Karpas-422 (cell line): ENCODE data around the gene CDAN1. TPM values are rescaled to one million over a fixed set of nuclear protein-coding genes. Genes with fewer than 3 reads are reported as not detected.

ENCODE experiments used
- DNase-seq: peaks from one replicate; pipeline ENCODE4 v3.0.0-alpha.2; 2015
- H2AFZ ChIP-seq: fragments of 200-600 bp; sonication (generic); 2 replicates; pipeline ENCODE4 v1.6.1; 2014; ENCODE audit warnings: antibody characterized with exemption, low read length, mixed read lengths
- H3K27ac ChIP-seq: fragments of 200-600 bp; sonication (generic); 2 replicates; pipeline ENCODE4 v1.5.1; 2014; ENCODE audit warnings: mild to moderate bottlenecking, low read length, moderate library complexity
- H3K27me3 ChIP-seq: fragments of 200-600 bp; sonication (generic); 2 replicates; pipeline ENCODE4 v1.6.1; 2014; ENCODE audit warnings: low read length, mixed read lengths
- H3K36me3 ChIP-seq: fragments of 200-600 bp; sonication (generic); 2 replicates; pipeline ENCODE4 v1.6.1; 2014; ENCODE audit warnings: low read length, mixed read lengths; ENCODE audit not compliant: insufficient read depth
- H3K4me1 ChIP-seq: fragments of 200-600 bp; sonication (generic); 2 replicates; pipeline ENCODE4 v1.6.1; 2014; ENCODE audit warnings: mild to moderate bottlenecking, low read length, mixed read lengths
- H3K4me2 ChIP-seq: fragments of 200-600 bp; sonication (generic); 2 replicates; pipeline ENCODE4 v1.6.1; 2014; ENCODE audit warnings: low read length, low read depth, mild to moderate bottlenecking; ENCODE audit not compliant: poor library complexity, severe bottlenecking
- H3K4me3 ChIP-seq: fragments of 200-600 bp; sonication (generic); 2 replicates; pipeline ENCODE4 v1.5.1; 2014; ENCODE audit warnings: mild to moderate bottlenecking, antibody characterized with exemption, low read length, mixed read lengths
- H3K79me2 ChIP-seq: fragments of 200-600 bp; sonication (generic); 2 replicates; pipeline ENCODE4 v1.6.1; 2014; ENCODE audit warnings: mild to moderate bottlenecking, low read length, mixed read lengths
- H3K9ac ChIP-seq: fragments of 200-600 bp; sonication (generic); 2 replicates; pipeline ENCODE4 v1.6.0; 2014; ENCODE audit warnings: low read length
- H3K9me2 ChIP-seq: fragments of 200-600 bp; sonication (generic), shearing (Covaris generic); replicated peaks from 2 replicates; pipeline ENCODE4 v1.6.0; 2014; ENCODE audit warnings: mild to moderate bottlenecking, low read length, moderate library complexity; ENCODE audit not compliant: insufficient read depth
- H3K9me3 ChIP-seq: fragments of 300-700, 200-600 bp; sonication (generic); 2 replicates; pipeline ENCODE4 v1.6.1; 2014; ENCODE audit warnings: low read length, mixed read lengths
- H4K20me1 ChIP-seq: fragments of 200-600 bp; sonication (generic); 2 replicates; pipeline ENCODE4 v1.6.1; 2014; ENCODE audit warnings: mild to moderate bottlenecking, antibody characterized with exemption, low read length, low read depth; ENCODE audit not compliant: insufficient read depth
- total RNA-seq: library from RNA; depleted of rRNA; stranded (reverse); fragments of >200 nt; shearing (Covaris generic); gene quantifications from 2 replicates; pipeline ENCODE4 v1.2.3, GENCODE V29; 2014; ENCODE audit warnings: low replicate concordance

Gene CDAN1
- total RNA-seq, 1 experiment from 2014 or later: 35.9 TPM

DNA sequence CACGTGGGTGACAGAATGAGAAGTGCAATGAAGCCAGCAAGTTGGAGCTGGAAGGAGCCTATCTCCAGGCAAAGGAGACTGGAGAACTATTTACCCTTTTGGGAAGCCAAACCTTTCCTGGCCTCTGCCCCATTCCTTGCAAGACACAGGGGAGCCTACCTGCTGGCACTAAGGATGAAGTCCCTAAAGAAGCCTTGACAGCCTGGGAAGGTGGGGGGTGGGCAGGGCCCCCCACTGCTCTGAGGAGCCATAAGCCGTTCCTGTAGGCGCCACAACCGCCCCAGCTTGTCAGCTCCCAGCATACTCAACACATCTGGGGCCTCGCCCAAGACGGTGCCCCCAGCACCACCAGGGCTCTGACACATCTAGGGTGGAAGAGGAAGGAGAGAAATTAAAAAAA, 5.5 kb downstream of the CDAN1 start:
- Histone ChIP-seq H3K4me1 (peaks cover 11% of the 10 kb centered on the region), H3K27ac (no peak overlapping the region), H3K9me3 (no peaks in the 10 kb centered on the region), H3K9ac (no peak overlapping the region), H3K9me2 (no peaks in the 10 kb centered on the region), H3K79me2 (peaks cover 24% of the 10 kb centered on the region), H3K4me2 (no peak overlapping the region), H2AFZ (no peak overlapping the region), H3K36me3 (peaks cover 22% of the 10 kb centered on the region), H4K20me1 (no peaks in the 10 kb centered on the region; the same call in 1 of the 2 replicates), H3K27me3 (no peaks in the 10 kb centered on the region), H3K4me3 (no peak overlapping the region)
- no peak for DNase-seq

DNA sequence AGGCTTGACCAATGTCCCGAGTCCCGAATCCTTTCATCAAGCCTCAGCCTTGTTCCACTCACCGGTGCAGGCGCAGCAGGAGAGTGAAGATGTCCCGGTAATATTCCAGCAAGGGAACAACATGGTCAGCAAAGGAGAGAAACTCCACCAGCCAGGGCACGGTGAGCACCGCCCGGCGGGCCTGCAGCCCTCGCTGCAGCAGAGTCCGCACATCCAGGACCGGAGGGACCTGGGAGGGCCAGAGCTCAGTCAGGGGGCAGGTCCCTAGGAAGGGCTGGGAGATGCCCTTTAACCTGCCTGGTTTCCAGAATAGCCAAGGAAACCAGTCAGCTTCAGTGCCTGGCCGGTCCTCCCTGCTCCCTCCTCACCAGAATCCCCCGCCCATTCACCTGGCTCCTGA, 6.4 kb downstream of the CDAN1 start:
- no peaks in the 10 kb centered on the region for H3K9me2 ChIP-seq
- peaks cover 6% of the 10 kb centered on the region for H3K4me1 ChIP-seq
- no peak overlapping the region for H3K9ac ChIP-seq
- H3K79me2 ChIP-seq: peaks cover 15% of the 10 kb centered on the region
- H3K4me2 ChIP-seq: no peak overlapping the region
- DNase-seq: no peak
- H3K36me3 ChIP-seq: peaks cover 25% of the 10 kb centered on the region
- no peak overlapping the region for H2AFZ ChIP-seq
- no peaks in the 10 kb centered on the region for H3K27me3 ChIP-seq
- no peak overlapping the region for H3K27ac ChIP-seq
- no peaks in the 10 kb centered on the region for H3K9me3 ChIP-seq
- H3K4me3 ChIP-seq: no peak overlapping the region
- no peaks in the 10 kb centered on the region for H4K20me1 ChIP-seq

DNA sequence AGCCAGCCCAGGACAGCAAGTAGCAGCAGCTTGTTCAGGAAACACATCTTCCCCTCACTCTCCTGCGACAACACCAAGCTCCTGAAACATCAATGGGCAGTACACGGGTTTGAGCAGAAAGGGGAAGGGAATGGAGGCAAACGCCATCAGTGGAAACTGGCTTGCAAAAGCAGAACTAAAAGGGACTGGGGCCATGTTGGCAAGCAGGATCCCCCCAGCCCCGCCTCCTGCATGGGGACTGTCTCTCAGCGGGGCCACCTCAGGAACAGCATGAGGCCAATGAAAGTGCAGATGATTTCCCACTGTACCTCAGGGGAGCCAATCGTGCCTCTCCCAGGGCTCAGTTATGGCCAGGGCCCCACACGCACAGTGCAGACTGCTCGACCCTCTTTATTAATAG, 6.8 kb downstream of the CDAN1 start:
- Histone ChIP-seq H3K36me3 (peaks cover 23% of the 10 kb centered on the region), H3K27me3 (no peaks in the 10 kb centered on the region), H4K20me1 (no peaks in the 10 kb centered on the region), H3K9me3 (no peaks in the 10 kb centered on the region), H3K9ac (no peak overlapping the region), H3K4me3 (no peak overlapping the region), H3K9me2 (no peaks in the 10 kb centered on the region), H3K27ac (no peak overlapping the region), H3K4me2 (no peak overlapping the region), H2AFZ (no peak overlapping the region), H3K4me1 (peaks cover 2% of the 10 kb centered on the region; the same call in 1 of the 2 replicates), H3K79me2 (peaks cover 11% of the 10 kb centered on the region)
- no peak for DNase-seq

DNA sequence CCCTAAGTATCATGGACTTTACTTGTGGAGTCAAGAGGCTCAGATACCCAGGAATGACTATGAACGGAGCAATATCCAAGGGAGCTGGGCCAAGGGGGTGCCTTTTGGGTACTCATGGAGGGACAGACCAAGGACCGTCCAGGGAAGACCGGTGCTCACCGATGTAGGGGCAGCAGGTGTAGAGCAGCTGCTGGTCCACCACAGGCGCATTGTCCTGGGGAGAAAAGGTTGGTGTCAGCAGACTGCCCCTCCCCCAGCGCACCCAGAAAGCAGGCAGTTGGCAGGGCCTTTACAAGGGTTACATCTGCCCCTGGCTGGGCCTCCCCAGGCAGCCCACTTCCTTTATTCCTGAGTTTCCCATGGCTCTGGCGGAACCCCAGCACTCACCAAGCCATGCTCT, 7.5 kb downstream of the CDAN1 start:
- no peak overlapping the region for H3K9ac ChIP-seq
- no peaks in the 10 kb centered on the region for H3K27me3 ChIP-seq
- DNase-seq: no peak
- no peaks in the 10 kb centered on the region for H4K20me1 ChIP-seq
- no peak overlapping the region for H3K4me3 ChIP-seq
- H3K9me3 ChIP-seq: no peaks in the 10 kb centered on the region
- no peaks in the 10 kb centered on the region for H3K4me1 ChIP-seq
- H3K27ac ChIP-seq: no peak overlapping the region
- H2AFZ ChIP-seq: no peak overlapping the region
- no peak overlapping the region for H3K4me2 ChIP-seq
- H3K79me2 ChIP-seq: peaks cover 7% of the 10 kb centered on the region; the same call in 1 of the 2 replicates
- H3K9me2 ChIP-seq: no peaks in the 10 kb centered on the region
- H3K36me3 ChIP-seq: peaks cover 23% of the 10 kb centered on the region

DNA sequence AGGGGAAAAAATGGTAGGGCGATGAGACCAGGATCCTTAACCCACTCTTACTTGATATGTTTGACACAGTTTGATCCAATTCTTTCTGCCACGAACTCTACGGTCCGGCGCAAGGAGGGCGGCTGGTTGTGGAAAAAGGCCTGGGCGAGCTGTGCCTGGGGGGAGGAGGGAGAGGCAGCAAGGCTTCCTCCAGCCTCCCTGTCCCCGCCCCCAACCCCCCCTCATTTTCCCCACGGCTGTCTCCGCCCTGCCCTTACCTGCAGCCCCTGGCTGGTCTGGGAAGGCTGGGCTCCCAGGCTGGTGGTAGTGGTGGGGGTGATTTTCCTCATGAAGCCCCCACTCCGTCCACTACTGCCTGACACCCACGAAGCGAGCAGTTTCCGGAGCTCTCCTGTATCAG, 8.0 kb downstream of the CDAN1 start:
- Histone ChIP-seq H4K20me1 (no peaks in the 10 kb centered on the region), H3K9me3 (no peaks in the 10 kb centered on the region), H3K36me3 (peaks cover 27% of the 10 kb centered on the region), H3K9ac (no peak overlapping the region), H3K79me2 (0 out of 2 replicates have a peak, but pooled peaks cover 2% of the 10 kb centered on the region), H3K4me2 (no peak overlapping the region), H3K4me1 (no peaks in the 10 kb centered on the region), H3K27me3 (no peaks in the 10 kb centered on the region), H3K9me2 (no peaks in the 10 kb centered on the region), H2AFZ (no peak overlapping the region), H3K4me3 (no peak overlapping the region), H3K27ac (no peak overlapping the region)
- no peak for DNase-seq

DNA sequence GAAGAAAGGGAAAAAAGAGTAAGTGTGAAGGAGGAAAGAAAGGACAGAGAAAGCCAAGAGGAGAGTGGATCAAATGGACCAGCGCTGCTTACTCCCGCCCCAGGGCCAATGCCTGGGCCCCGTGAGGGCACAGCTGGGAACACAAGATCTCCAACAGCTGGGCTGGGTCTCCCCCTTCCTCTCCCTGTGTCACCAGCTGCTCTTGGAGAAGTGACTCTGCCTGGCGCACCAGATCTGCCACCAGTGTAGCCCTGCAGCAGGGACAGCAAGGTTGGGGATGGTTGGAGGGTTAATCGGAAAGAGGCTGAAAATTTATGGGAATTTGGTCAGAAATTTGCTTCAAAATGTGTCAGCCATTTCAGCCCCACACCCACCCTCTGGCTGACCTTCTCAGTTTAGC, 8.4 kb downstream of the CDAN1 start:
- Histone ChIP-seq H3K4me1 (no peaks in the 10 kb centered on the region), H3K36me3 (peaks cover 27% of the 10 kb centered on the region), H3K4me3 (no peak overlapping the region), H3K9me2 (no peaks in the 10 kb centered on the region), H3K9ac (no peak overlapping the region), H2AFZ (no peak overlapping the region), H4K20me1 (no peaks in the 10 kb centered on the region), H3K79me2 (no peaks in the 10 kb centered on the region), H3K9me3 (no peaks in the 10 kb centered on the region), H3K27me3 (no peaks in the 10 kb centered on the region), H3K27ac (no peak overlapping the region), H3K4me2 (no peak overlapping the region)
- no peak for DNase-seq

DNA sequence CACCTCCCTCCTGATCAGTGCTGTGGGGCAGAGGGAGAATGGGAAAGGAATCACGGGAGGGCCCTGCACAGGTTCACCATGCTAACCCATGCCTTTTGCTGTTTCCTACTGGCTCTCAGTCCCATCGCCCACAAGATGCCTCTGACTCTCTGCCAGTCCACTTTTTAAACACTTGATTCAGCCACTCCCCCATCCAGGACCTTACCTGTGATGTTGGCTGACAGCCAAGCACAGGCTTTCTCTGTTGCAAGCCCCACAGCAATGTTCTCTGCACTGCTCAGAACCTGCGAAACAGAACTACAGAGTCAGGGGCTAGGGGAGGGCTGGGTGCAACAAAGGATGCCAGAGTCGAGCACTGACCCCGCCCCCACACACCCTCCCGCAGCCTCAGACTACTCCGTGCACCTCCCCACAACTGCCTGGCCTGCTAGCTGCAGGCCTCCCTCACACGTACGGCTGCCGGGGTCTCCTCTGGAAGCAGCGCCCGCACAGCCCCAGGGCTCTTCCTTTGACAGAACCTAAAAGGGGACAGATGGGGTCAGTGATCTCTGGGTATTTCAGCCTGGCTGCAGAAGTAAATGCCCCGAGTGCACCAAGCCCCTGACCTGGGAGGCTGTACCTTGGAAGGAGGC, 9.1 kb downstream of the CDAN1 start:
- no peak overlapping the region for H2AFZ ChIP-seq
- H3K27ac ChIP-seq: no peak overlapping the region
- H3K4me2 ChIP-seq: no peak overlapping the region
- H3K9me3 ChIP-seq: no peaks in the 10 kb centered on the region
- H3K36me3 ChIP-seq: peaks cover 30% of the 10 kb centered on the region
- no peaks in the 10 kb centered on the region for H3K27me3 ChIP-seq
- H3K79me2 ChIP-seq: no peaks in the 10 kb centered on the region
- no peak for DNase-seq
- H3K4me1 ChIP-seq: no peaks in the 10 kb centered on the region
- H3K9ac ChIP-seq: no peak overlapping the region
- no peaks in the 10 kb centered on the region for H3K9me2 ChIP-seq
- no peak overlapping the region for H3K4me3 ChIP-seq
- 0 out of 2 replicates have a peak, but pooled peaks cover 3% of the 10 kb centered on the region for H4K20me1 ChIP-seq

DNA sequence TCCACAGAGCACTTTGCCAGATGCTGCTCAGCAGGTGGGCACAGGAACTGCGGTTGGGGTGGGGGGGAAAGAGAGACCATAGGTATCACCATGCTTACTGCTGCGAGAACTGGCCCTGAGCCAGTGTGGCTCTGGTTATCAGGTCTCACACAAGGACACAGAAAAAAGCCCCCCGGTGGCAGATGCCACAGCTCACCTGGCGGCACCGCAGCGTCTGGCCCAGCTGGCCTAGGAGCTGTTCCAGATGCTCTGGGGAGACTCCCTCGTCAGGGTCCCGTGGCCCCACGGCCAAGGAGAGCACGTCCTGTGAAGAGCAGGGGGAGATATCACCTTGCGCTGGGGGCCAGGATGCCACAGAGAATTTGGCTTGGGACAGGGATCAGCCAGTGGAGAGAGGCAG, 10.8 kb downstream of the CDAN1 start:
- no peaks in the 10 kb centered on the region for H3K27me3 ChIP-seq
- H3K4me2 ChIP-seq: no peak overlapping the region
- no peak for DNase-seq
- H3K9me3 ChIP-seq: no peaks in the 10 kb centered on the region
- H3K79me2 ChIP-seq: no peaks in the 10 kb centered on the region
- peaks cover 27% of the 10 kb centered on the region for H3K36me3 ChIP-seq
- H2AFZ ChIP-seq: no peak overlapping the region
- H4K20me1 ChIP-seq: 0 out of 2 replicates have a peak, but pooled peaks cover 3% of the 10 kb centered on the region
- no peak overlapping the region for H3K9ac ChIP-seq
- no peak overlapping the region for H3K27ac ChIP-seq
- no peaks in the 10 kb centered on the region for H3K9me2 ChIP-seq
- no peak overlapping the region for H3K4me3 ChIP-seq
- no peaks in the 10 kb centered on the region for H3K4me1 ChIP-seq
